CD14-positive monocyte (primary cell): ENCODE results near the gene TMSB15A. TPM values are rescaled to one million over a fixed set of nuclear protein-coding genes. Genes with fewer than 3 reads are reported as not detected.

Experiments used
- DNase-seq, 3 donors: peaks; one replicate each; pipeline ENCODE4 v3.0.0-alpha.2; 2011 to 2022
- H2AFZ ChIP-seq: 2 replicates; pipeline ENCODE4 v1.6.0; 2012; ENCODE audit warnings: mild to moderate bottlenecking, low read depth, low read length, inconsistent platforms; ENCODE audit not compliant: insufficient read depth, poor library complexity, severe bottlenecking
- H3K27ac ChIP-seq, 2 donors: 1 replicate in 1 of 2; 2 replicates in 1 of 2; pipeline ENCODE4 v1.5.1; 2012 to 2013; ENCODE audit warnings: low read length in 2 of 2, control low read depth in 1 of 2, inconsistent platforms in 1 of 2, low read depth in 1 of 2, mild to moderate bottlenecking in 1 of 2
- H3K27me3 ChIP-seq, 2 donors: one replicate each; pipeline versions ENCODE4 v1.6.0 to v1.6.1; 2011 to 2013; ENCODE audit warnings: low read length in 2 of 2; ENCODE audit not compliant: control insufficient read depth in 2 of 2, insufficient read depth in 2 of 2
- H3K36me3 ChIP-seq, 2 donors: replicated peaks in 1 of 2; 1 replicate in 1 of 2; 2 replicates in 1 of 2; pipeline versions ENCODE4 v1.5.1 to v1.6.1; 2012 to 2013; ENCODE audit warnings: low read length in 2 of 2, control low read depth in 1 of 2, inconsistent platforms in 1 of 2, mild to moderate bottlenecking in 1 of 2; ENCODE audit not compliant: insufficient read depth in 2 of 2, control insufficient read depth in 1 of 2
- H3K4me1 ChIP-seq, 2 donors: 1 replicate in 1 of 2; 2 replicates in 1 of 2; pipeline versions ENCODE4 v1.5.1 to v1.6.1; 2012 to 2013; ENCODE audit warnings: low read length in 2 of 2, control low read depth in 1 of 2, inconsistent platforms in 1 of 2, mild to moderate bottlenecking in 1 of 2, moderate library complexity in 1 of 2; ENCODE audit not compliant: insufficient read depth in 2 of 2, control insufficient read depth in 1 of 2
- H3K4me2 ChIP-seq: replicated peaks from 2 replicates; pipeline ENCODE3; 2012; ENCODE audit warnings: low read length, moderate library complexity, mild to moderate bottlenecking; ENCODE audit not compliant: poor library complexity, severe bottlenecking; ENCODE audit errors: extremely low read depth
- H3K4me3 ChIP-seq, 3 experiments: fragments of 200-600 bp in 1 of 3; sonication (generic) in 1 of 3; replicated peaks in 1 of 3; 1 replicate in 2 of 3; 2 replicates in 1 of 3; pipeline ENCODE4 v1.5.1; 2011 to 2013; ENCODE audit warnings: low read length in 3 of 3, mild to moderate bottlenecking in 3 of 3, control low read depth in 2 of 3, low read depth in 2 of 3, inconsistent platforms in 1 of 3, moderate library complexity in 1 of 3
- H3K79me2 ChIP-seq: 2 replicates; pipeline ENCODE4 v1.6.0; 2012; ENCODE audit warnings: mild to moderate bottlenecking, control low read depth, inconsistent platforms, low read length, moderate library complexity; ENCODE audit not compliant: insufficient read depth
- H3K9ac ChIP-seq: 2 replicates; pipeline ENCODE4 v1.6.0; 2017; ENCODE audit warnings: low read length, mild to moderate bottlenecking; ENCODE audit not compliant: insufficient read depth, poor library complexity, severe bottlenecking
- H3K9me3 ChIP-seq, 2 donors: replicated peaks in 1 of 2; 1 replicate in 1 of 2; 2 replicates in 1 of 2; pipeline versions ENCODE4 v1.5.1 to v1.6.1; 2012 to 2013; ENCODE audit warnings: low read length in 2 of 2, control low read depth in 1 of 2; ENCODE audit not compliant: control insufficient read depth in 1 of 2, insufficient read depth in 1 of 2
- H4K20me1 ChIP-seq: 2 replicates; pipeline ENCODE4 v1.6.0; 2012; ENCODE audit warnings: mild to moderate bottlenecking, low read length, control low read depth, moderate library complexity; ENCODE audit not compliant: insufficient read depth
- H3K27ac Mint-ChIP-seq, 7 donors: one replicate each; pipeline ENCODE4 v1.8.0; 2020; ENCODE audit warnings: mild to moderate bottlenecking in 7 of 7, mixed read lengths in 7 of 7, moderate library complexity in 6 of 7, inconsistent platforms in 2 of 7
- H3K27me3 Mint-ChIP-seq, 3 donors: one replicate each; pipeline ENCODE4 v1.8.0; 2021 to 2022; ENCODE audit warnings: low read depth in 3 of 3, mild to moderate bottlenecking in 3 of 3, mixed read lengths in 3 of 3, moderate library complexity in 3 of 3, inconsistent platforms in 1 of 3
- H3K36me3 Mint-ChIP-seq, 2 donors: one replicate each; pipeline ENCODE4 v1.8.0; 2020; ENCODE audit warnings: mixed read lengths in 2 of 2, inconsistent platforms in 1 of 2, mild to moderate bottlenecking in 1 of 2
- H3K4me1 Mint-ChIP-seq: one replicate; pipeline ENCODE4 v1.8.0; 2020; ENCODE audit warnings: mild to moderate bottlenecking, mixed read lengths
- H3K4me3 Mint-ChIP-seq, 2 donors: one replicate each; pipeline ENCODE4 v1.8.0; 2020; ENCODE audit warnings: mild to moderate bottlenecking in 2 of 2, mixed read lengths in 2 of 2, moderate library complexity in 1 of 2
- H3K9me3 Mint-ChIP-seq, 7 donors: one replicate each; pipeline ENCODE4 v1.8.0; 2020 to 2022; ENCODE audit warnings: mixed read lengths in 7 of 7, mild to moderate bottlenecking in 6 of 7, moderate library complexity in 6 of 7, inconsistent platforms in 2 of 7
- WGBS: methylation state at CpG from one replicate; pipeline ENCODE4 v1.1.5; 2013; ENCODE audit warnings: missing lambda C conversion rate; ENCODE audit not compliant: insufficient coverage; 5-methylcytosine and 5-hydroxymethylcytosine counted together
- intact Hi-C, 2 donors: fragments of 100-400 bp; cut with micrococcal nuclease; formaldehyde crosslinking; loops; one replicate each; pipeline versions ENCODE4 v1.15.0 to v1.15.1; 2023
- polyA plus RNA-seq, 3 donors: library from polyadenylated mRNA; depleted of rRNA in 1 of 3; unstranded in 2 of 3; stranded (reverse) in 1 of 3; fragments of 300-500 nt in 2 of 3; fragments of >200 nt in 1 of 3; fragmentation: Illumina TruSeq in 2 of 3; gene quantifications; 1 replicate in 2 of 3; 2 replicates in 1 of 3; pipeline ENCODE4 v1.2.3, GENCODE V29; 2012 to 2021
- TF ChIP-seq, protein P1 (sequence below): fragments of 200-600 bp; IDR thresholded peaks from one replicate; pipeline ENCODE4 v1.8.0; 2022; ENCODE audit warnings: antibody characterized with exemption, mild to moderate bottlenecking

Gene TMSB15A
- polyA plus RNA-seq, 3 donors, result not detected

GRCh38 chrX:102514536-102514935 lies 2.0 kb downstream of the TMSB15A start:
- peaks cover 22 to 31% (median 26%) of the 10 kb centered on the region in 3 donors for H3K27me3 Mint-ChIP-seq

GRCh38 chrX:102498732-102499131 lies 17.8 kb downstream of the TMSB15A start:
- H3K9me3 ChIP-seq, result peaks cover 0 to 8% of the 10 kb centered on the region in 2 donors
- TF ChIP-seq, protein P1, sequence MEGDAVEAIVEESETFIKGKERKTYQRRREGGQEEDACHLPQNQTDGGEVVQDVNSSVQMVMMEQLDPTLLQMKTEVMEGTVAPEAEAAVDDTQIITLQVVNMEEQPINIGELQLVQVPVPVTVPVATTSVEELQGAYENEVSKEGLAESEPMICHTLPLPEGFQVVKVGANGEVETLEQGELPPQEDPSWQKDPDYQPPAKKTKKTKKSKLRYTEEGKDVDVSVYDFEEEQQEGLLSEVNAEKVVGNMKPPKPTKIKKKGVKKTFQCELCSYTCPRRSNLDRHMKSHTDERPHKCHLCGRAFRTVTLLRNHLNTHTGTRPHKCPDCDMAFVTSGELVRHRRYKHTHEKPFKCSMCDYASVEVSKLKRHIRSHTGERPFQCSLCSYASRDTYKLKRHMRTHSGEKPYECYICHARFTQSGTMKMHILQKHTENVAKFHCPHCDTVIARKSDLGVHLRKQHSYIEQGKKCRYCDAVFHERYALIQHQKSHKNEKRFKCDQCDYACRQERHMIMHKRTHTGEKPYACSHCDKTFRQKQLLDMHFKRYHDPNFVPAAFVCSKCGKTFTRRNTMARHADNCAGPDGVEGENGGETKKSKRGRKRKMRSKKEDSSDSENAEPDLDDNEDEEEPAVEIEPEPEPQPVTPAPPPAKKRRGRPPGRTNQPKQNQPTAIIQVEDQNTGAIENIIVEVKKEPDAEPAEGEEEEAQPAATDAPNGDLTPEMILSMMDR, result no peak
- no peak overlapping the region for H2AFZ ChIP-seq

More at GRCh38 chrX:102514536-102514935, 2.0 kb downstream of the TMSB15A start:
- TF ChIP-seq, protein P1, result no peak
- Histone ChIP-seq H3K4me1 (peaks cover 0 to 6% of the 10 kb centered on the region in 2 donors), H3K27ac (no peak overlapping the region), H3K9ac (no peak overlapping the region), H3K27me3 (peaks cover 20 to 23% of the 10 kb centered on the region in 2 donors), H3K9me3 (no peaks in the 10 kb centered on the region), H3K4me3 (no peak overlapping the region), H3K36me3 (no peaks in the 10 kb centered on the region), H2AFZ (no peak overlapping the region), H4K20me1 (no peaks in the 10 kb centered on the region), H3K4me2 (no peak overlapping the region), H3K79me2 (no peaks in the 10 kb centered on the region)
- no CpG with 5 or more reads among the region's 1 CpG for WGBS
- no peak for DNase-seq
- intact Hi-C loops, result no loop called here
- H3K4me1 Mint-ChIP-seq, result peaks cover 7% of the 10 kb centered on the region
- peaks cover 0 to 5% (median 0%) of the 10 kb centered on the region in 7 donors for H3K9me3 Mint-ChIP-seq
- H3K4me3 Mint-ChIP-seq, result no peak overlapping the region
- H3K36me3 Mint-ChIP-seq, result no peaks in the 10 kb centered on the region
- H3K27ac Mint-ChIP-seq, result no peak overlapping the region

More at GRCh38 chrX:102498732-102499131, 17.8 kb downstream of the TMSB15A start:
- H3K27me3 ChIP-seq, result no peaks in the 10 kb centered on the region
- WGBS, result 100% methylated on average over 1 of the region's 2 CpGs
- H4K20me1 ChIP-seq, result no peaks in the 10 kb centered on the region
- intact Hi-C loops, result no loop called here
- H3K9me3 Mint-ChIP-seq, result peaks cover 0 to 15% (median 4%) of the 10 kb centered on the region in 7 donors
- no peak overlapping the region for H3K4me3 ChIP-seq
- H3K4me1 Mint-ChIP-seq, result no peaks in the 10 kb centered on the region
- no peak overlapping the region for H3K4me3 Mint-ChIP-seq
- H3K36me3 Mint-ChIP-seq, result no peaks in the 10 kb centered on the region
- H3K9ac ChIP-seq, result no peak overlapping the region
- no peak for DNase-seq
- no peaks in the 10 kb centered on the region for H3K79me2 ChIP-seq
- H3K27ac Mint-ChIP-seq, result no peak overlapping the region
- no peaks in the 10 kb centered on the region for H3K36me3 ChIP-seq
- no peak overlapping the region for H3K27ac ChIP-seq
- H3K4me1 ChIP-seq, result no peaks in the 10 kb centered on the region
- H3K4me2 ChIP-seq, result no peak overlapping the region
- peaks cover 0 to 3% (median 0%) of the 10 kb centered on the region in 3 donors for H3K27me3 Mint-ChIP-seq
